ENCODE data around the gene BRCC3. TPM values are rescaled to one million over a fixed set of nuclear protein-coding genes. Genes with fewer than 3 reads are reported as not detected.

BRCC3 gene
- total RNA-seq, 1 donor from 2014 or later = 21.8 TPM

GRCh38 chrX:155046811-155047528 is 24.3 kb upstream of the BRCC3 start:
- Mint-ChIP-seq H3K4me1 (ENCODE audit: low read depth, unreplicated experiment) (peaks cover 12% of the 10 kb centered on the region), H3K27me3 (ENCODE audit: low read depth, unreplicated experiment) (no peaks in the 10 kb centered on the region), H3K4me3 (ENCODE audit: unreplicated experiment) (no peak overlapping the region), H3K27ac (ENCODE audit: unreplicated experiment) (no peak overlapping the region), H3K36me3 (ENCODE audit: low read depth, unreplicated experiment) (peaks cover 2% of the 10 kb centered on the region), H3K9me3 (ENCODE audit: unreplicated experiment) (no peaks in the 10 kb centered on the region)
- Histone ChIP-seq H3K27ac (ENCODE audit: low read depth, low read length) (no peak overlapping the region), H4K20me1 (ENCODE audit: insufficient read depth, low read length) (no peaks in the 10 kb centered on the region), H3K9me3 (ENCODE audit: insufficient read depth, low read depth, low read length) (no peaks in the 10 kb centered on the region), H3K27me3 (ENCODE audit: insufficient read depth, low read length) (no peaks in the 10 kb centered on the region), H3K4me3 (ENCODE audit: insufficient read depth, low read depth, low read length) (no peak overlapping the region), H3K36me3 (ENCODE audit: insufficient read depth, low read length) (no peaks in the 10 kb centered on the region), H2AFZ (ENCODE audit: low read depth, low read length) (no peak overlapping the region), H3K4me2 (ENCODE audit: low read length) (no peak overlapping the region), H3K79me2 (ENCODE audit: insufficient read depth, low read length) (no peaks in the 10 kb centered on the region), H3K9ac (ENCODE audit: low read length) (no peak overlapping the region), H3K4me1 (ENCODE audit: insufficient read depth, low read length) (no peaks in the 10 kb centered on the region)
- FAIRE-seq (peak; percentile 34), DNase-seq (ENCODE audit: low read depth) (no peak)
- TF ChIP-seq CTCF (IDR thresholded peaks at IDR 0.05; ENCODE audit: insufficient read depth, low read depth, low read length) (no peak), EZH2 (IDR thresholded peaks at IDR 0.05; ENCODE audit: insufficient read depth, low read length) (no peak)

GRCh38 chrX:155048977-155049619 is 22.2 kb upstream of the BRCC3 start:
- H3K9me3 ChIP-seq (ENCODE audit: insufficient read depth, low read depth, low read length) = no peaks in the 10 kb centered on the region
- H3K27me3 Mint-ChIP-seq (ENCODE audit: low read depth, unreplicated experiment) = no peaks in the 10 kb centered on the region
- TF ChIP-seq CTCF (IDR thresholded peaks at IDR 0.05; ENCODE audit: insufficient read depth, low read depth, low read length) (peak; percentile 37), EZH2 (IDR thresholded peaks at IDR 0.05; ENCODE audit: insufficient read depth, low read length) (no peak)
- no peak overlapping the region for H3K27ac Mint-ChIP-seq (ENCODE audit: unreplicated experiment)
- no peak for DNase-seq (ENCODE audit: low read depth)
- H3K27ac ChIP-seq (ENCODE audit: low read depth, low read length) = no peak overlapping the region
- no peak overlapping the region for H2AFZ ChIP-seq (ENCODE audit: low read depth, low read length)
- no peaks in the 10 kb centered on the region for H3K27me3 ChIP-seq (ENCODE audit: insufficient read depth, low read length)
- no peak overlapping the region for H3K9ac ChIP-seq (ENCODE audit: low read length)
- peaks cover 4% of the 10 kb centered on the region for H3K36me3 Mint-ChIP-seq (ENCODE audit: low read depth, unreplicated experiment)
- H3K4me3 ChIP-seq (ENCODE audit: insufficient read depth, low read depth, low read length) = no peak overlapping the region
- H3K9me3 Mint-ChIP-seq (ENCODE audit: unreplicated experiment) = no peaks in the 10 kb centered on the region
- no peaks in the 10 kb centered on the region for H3K79me2 ChIP-seq (ENCODE audit: insufficient read depth, low read length)
- H3K4me3 Mint-ChIP-seq (ENCODE audit: unreplicated experiment) = no peak overlapping the region
- H4K20me1 ChIP-seq (ENCODE audit: insufficient read depth, low read length) = no peaks in the 10 kb centered on the region
- FAIRE-seq = no peak
- no peaks in the 10 kb centered on the region for H3K4me1 ChIP-seq (ENCODE audit: insufficient read depth, low read length)
- no peak overlapping the region for H3K4me2 ChIP-seq (ENCODE audit: low read length)
- H3K4me1 Mint-ChIP-seq (ENCODE audit: low read depth, unreplicated experiment) = peaks cover 12% of the 10 kb centered on the region
- H3K36me3 ChIP-seq (ENCODE audit: insufficient read depth, low read length) = no peaks in the 10 kb centered on the region
